ENCODE measurements around the gene TPP2. TPM values are rescaled to one million over a fixed set of nuclear protein-coding genes. Genes with fewer than 3 reads are reported as not detected.

TPP2 gene
- polyA plus RNA-seq, 1 donor, result 38.7 TPM

GRCh38 chr13:102617697-102618350 lies 21.0 kb downstream of the TPP2 start:
- H3K4me3 ChIP-seq (ENCODE audit: low read length), result no peak overlapping the region
- H3K27ac ChIP-seq (ENCODE audit: low read length), result no peak overlapping the region
- no peaks in the 10 kb centered on the region for H3K27me3 ChIP-seq (ENCODE audit: control insufficient read depth, insufficient read depth, low read length)
- no peaks in the 10 kb centered on the region for H3K4me1 ChIP-seq (ENCODE audit: control insufficient read depth, insufficient read depth, low read length)
- DNase-seq, result no peak
- H3K9me3 ChIP-seq (ENCODE audit: control insufficient read depth, low read depth, low read length), result no peaks in the 10 kb centered on the region
- peaks cover 54% of the 10 kb centered on the region for H3K36me3 ChIP-seq (ENCODE audit: control insufficient read depth, insufficient read depth, low read length)
- WGBS (ENCODE audit: insufficient coverage, low lambda C conversion rate), result 100% methylated on average over 1 of the region's 4 CpGs

- H3K9me3 ChIP-seq (ENCODE audit: control insufficient read depth, low read depth, low read length), result no peaks in the 10 kb centered on the region
- no peak overlapping the region for H3K4me3 ChIP-seq (ENCODE audit: low read length)
- H3K4me1 ChIP-seq (ENCODE audit: control insufficient read depth, insufficient read depth, low read length), result no peaks in the 10 kb centered on the region
- WGBS (ENCODE audit: insufficient coverage, low lambda C conversion rate), result 80% methylated on average over 1 of the region's 6 CpGs
- H3K36me3 ChIP-seq (ENCODE audit: control insufficient read depth, insufficient read depth, low read length), result peaks cover 63% of the 10 kb centered on the region
- no peak for DNase-seq
- no peak overlapping the region for H3K27ac ChIP-seq (ENCODE audit: low read length)
- H3K27me3 ChIP-seq (ENCODE audit: control insufficient read depth, insufficient read depth, low read length), result no peaks in the 10 kb centered on the region
Observed at GRCh38 chr13:102620516-102620915, 23.7 kb downstream of the TPP2 start.

- H3K4me1 ChIP-seq (ENCODE audit: control insufficient read depth, insufficient read depth, low read length), result no peaks in the 10 kb centered on the region
- no peaks in the 10 kb centered on the region for H3K9me3 ChIP-seq (ENCODE audit: control insufficient read depth, low read depth, low read length)
- no peak for DNase-seq
- peaks cover 66% of the 10 kb centered on the region for H3K36me3 ChIP-seq (ENCODE audit: control insufficient read depth, insufficient read depth, low read length)
- H3K27ac ChIP-seq (ENCODE audit: low read length), result no peak overlapping the region
- H3K4me3 ChIP-seq (ENCODE audit: low read length), result no peak overlapping the region
- WGBS (ENCODE audit: insufficient coverage, low lambda C conversion rate), result no CpG with 5 or more reads among the region's 1 CpG
- no peaks in the 10 kb centered on the region for H3K27me3 ChIP-seq (ENCODE audit: control insufficient read depth, insufficient read depth, low read length)
Observed at GRCh38 chr13:102626928-102627327, 30.1 kb downstream of the TPP2 start.

GRCh38 chr13:102628559-102628958 lies 31.8 kb downstream of the TPP2 start:
- H3K27ac ChIP-seq (ENCODE audit: low read length), result no peak overlapping the region
- WGBS (ENCODE audit: insufficient coverage, low lambda C conversion rate), result 96% methylated on average over 4 of the region's 4 CpGs
- peaks cover 63% of the 10 kb centered on the region for H3K36me3 ChIP-seq (ENCODE audit: control insufficient read depth, insufficient read depth, low read length)
- H3K9me3 ChIP-seq (ENCODE audit: control insufficient read depth, low read depth, low read length), result no peaks in the 10 kb centered on the region
- H3K4me1 ChIP-seq (ENCODE audit: control insufficient read depth, insufficient read depth, low read length), result no peaks in the 10 kb centered on the region
- no peak for DNase-seq
- H3K27me3 ChIP-seq (ENCODE audit: control insufficient read depth, insufficient read depth, low read length), result no peaks in the 10 kb centered on the region
- H3K4me3 ChIP-seq (ENCODE audit: low read length), result no peak overlapping the region

GRCh38 chr13:102631198-102631597 lies 34.4 kb downstream of the TPP2 start:
- Histone ChIP-seq H3K9me3 (ENCODE audit: control insufficient read depth, low read depth, low read length) (no peaks in the 10 kb centered on the region), H3K36me3 (ENCODE audit: control insufficient read depth, insufficient read depth, low read length) (peaks cover 71% of the 10 kb centered on the region), H3K27me3 (ENCODE audit: control insufficient read depth, insufficient read depth, low read length) (no peaks in the 10 kb centered on the region), H3K27ac (ENCODE audit: low read length) (no peak overlapping the region), H3K4me3 (ENCODE audit: low read length) (no peak overlapping the region), H3K4me1 (ENCODE audit: control insufficient read depth, insufficient read depth, low read length) (no peaks in the 10 kb centered on the region)
- no CpG with 5 or more reads among the region's 2 CpGs for WGBS (ENCODE audit: insufficient coverage, low lambda C conversion rate)
- DNase-seq, result no peak

GRCh38 chr13:102638741-102639140 lies 42.0 kb downstream of the TPP2 start:
- 86% methylated on average over 1 of the region's 3 CpGs for WGBS (ENCODE audit: insufficient coverage, low lambda C conversion rate)
- Histone ChIP-seq H3K4me3 (ENCODE audit: low read length) (no peak overlapping the region), H3K27me3 (ENCODE audit: control insufficient read depth, insufficient read depth, low read length) (no peaks in the 10 kb centered on the region), H3K4me1 (ENCODE audit: control insufficient read depth, insufficient read depth, low read length) (no peaks in the 10 kb centered on the region), H3K9me3 (ENCODE audit: control insufficient read depth, low read depth, low read length) (no peaks in the 10 kb centered on the region), H3K27ac (ENCODE audit: low read length) (no peak overlapping the region), H3K36me3 (ENCODE audit: control insufficient read depth, insufficient read depth, low read length) (peaks cover 70% of the 10 kb centered on the region)
- no peak for DNase-seq

- Histone ChIP-seq H3K9me3 (ENCODE audit: control insufficient read depth, low read depth, low read length) (no peaks in the 10 kb centered on the region), H3K27me3 (ENCODE audit: control insufficient read depth, insufficient read depth, low read length) (no peaks in the 10 kb centered on the region), H3K4me1 (ENCODE audit: control insufficient read depth, insufficient read depth, low read length) (no peaks in the 10 kb centered on the region), H3K4me3 (ENCODE audit: low read length) (no peak overlapping the region), H3K36me3 (ENCODE audit: control insufficient read depth, insufficient read depth, low read length) (peaks cover 66% of the 10 kb centered on the region), H3K27ac (ENCODE audit: low read length) (no peak overlapping the region)
- no peak for DNase-seq
- no CpG with 5 or more reads among the region's 4 CpGs for WGBS (ENCODE audit: insufficient coverage, low lambda C conversion rate)
Observed at GRCh38 chr13:102642029-102642428, 45.2 kb downstream of the TPP2 start.

- Histone ChIP-seq H3K27me3 (ENCODE audit: control insufficient read depth, insufficient read depth, low read length) (no peaks in the 10 kb centered on the region), H3K36me3 (ENCODE audit: control insufficient read depth, insufficient read depth, low read length) (peaks cover 68% of the 10 kb centered on the region), H3K9me3 (ENCODE audit: control insufficient read depth, low read depth, low read length) (no peaks in the 10 kb centered on the region), H3K4me1 (ENCODE audit: control insufficient read depth, insufficient read depth, low read length) (no peaks in the 10 kb centered on the region), H3K4me3 (ENCODE audit: low read length) (no peak overlapping the region), H3K27ac (ENCODE audit: low read length) (no peak overlapping the region)
- DNase-seq, result no peak
- 100% methylated on average over 3 of the region's 6 CpGs for WGBS (ENCODE audit: insufficient coverage, low lambda C conversion rate)
Observed at GRCh38 chr13:102642475-102642874, 45.7 kb downstream of the TPP2 start.

- 100% methylated on average over 1 of the region's 1 CpG for WGBS (ENCODE audit: insufficient coverage, low lambda C conversion rate)
- no peaks in the 10 kb centered on the region for H3K9me3 ChIP-seq (ENCODE audit: control insufficient read depth, low read depth, low read length)
- H3K27ac ChIP-seq (ENCODE audit: low read length), result no peak overlapping the region
- no peaks in the 10 kb centered on the region for H3K27me3 ChIP-seq (ENCODE audit: control insufficient read depth, insufficient read depth, low read length)
- no peak overlapping the region for H3K4me3 ChIP-seq (ENCODE audit: low read length)
- no peaks in the 10 kb centered on the region for H3K4me1 ChIP-seq (ENCODE audit: control insufficient read depth, insufficient read depth, low read length)
- peaks cover 65% of the 10 kb centered on the region for H3K36me3 ChIP-seq (ENCODE audit: control insufficient read depth, insufficient read depth, low read length)
- no peak for DNase-seq
Observed at GRCh38 chr13:102643656-102644055, 46.9 kb downstream of the TPP2 start.

GRCh38 chr13:102645701-102646100 lies 48.9 kb downstream of the TPP2 start:
- peaks cover 61% of the 10 kb centered on the region for H3K36me3 ChIP-seq (ENCODE audit: control insufficient read depth, insufficient read depth, low read length)
- no CpG with 5 or more reads among the region's 1 CpG for WGBS (ENCODE audit: insufficient coverage, low lambda C conversion rate)
- no peak overlapping the region for H3K27ac ChIP-seq (ENCODE audit: low read length)
- H3K27me3 ChIP-seq (ENCODE audit: control insufficient read depth, insufficient read depth, low read length), result no peaks in the 10 kb centered on the region
- no peak overlapping the region for H3K4me3 ChIP-seq (ENCODE audit: low read length)
- no peak for DNase-seq
- no peaks in the 10 kb centered on the region for H3K9me3 ChIP-seq (ENCODE audit: control insufficient read depth, low read depth, low read length)
- H3K4me1 ChIP-seq (ENCODE audit: control insufficient read depth, insufficient read depth, low read length), result no peaks in the 10 kb centered on the region

- no CpG with 5 or more reads among the region's 3 CpGs for WGBS (ENCODE audit: insufficient coverage, low lambda C conversion rate)
- H3K27ac ChIP-seq (ENCODE audit: low read length), result no peak overlapping the region
- peaks cover 48% of the 10 kb centered on the region for H3K36me3 ChIP-seq (ENCODE audit: control insufficient read depth, insufficient read depth, low read length)
Observed at GRCh38 chr13:102648046-102648445, 51.3 kb downstream of the TPP2 start.

More at GRCh38 chr13:102648046-102648445, 51.3 kb downstream of the TPP2 start:
- no peaks in the 10 kb centered on the region for H3K27me3 ChIP-seq (ENCODE audit: control insufficient read depth, insufficient read depth, low read length)
- DNase-seq, result no peak
- H3K4me1 ChIP-seq (ENCODE audit: control insufficient read depth, insufficient read depth, low read length), result peaks cover 3% of the 10 kb centered on the region
- no peak overlapping the region for H3K4me3 ChIP-seq (ENCODE audit: low read length)
- H3K9me3 ChIP-seq (ENCODE audit: control insufficient read depth, low read depth, low read length), result no peaks in the 10 kb centered on the region
